ENCODE results near the gene RHOJ. TPM values are rescaled to one million over a fixed set of nuclear protein-coding genes. Genes with fewer than 3 reads are reported as not detected.
A peak's percentile ranks its signal among the peaks of the same experiment; 100 is the strongest.

Gene RHOJ
- total and polyA plus RNA-seq, 2 of the 4 experiments (the other 2 are of a cell fraction): 9.5 to 33.9 TPM

DNA sequence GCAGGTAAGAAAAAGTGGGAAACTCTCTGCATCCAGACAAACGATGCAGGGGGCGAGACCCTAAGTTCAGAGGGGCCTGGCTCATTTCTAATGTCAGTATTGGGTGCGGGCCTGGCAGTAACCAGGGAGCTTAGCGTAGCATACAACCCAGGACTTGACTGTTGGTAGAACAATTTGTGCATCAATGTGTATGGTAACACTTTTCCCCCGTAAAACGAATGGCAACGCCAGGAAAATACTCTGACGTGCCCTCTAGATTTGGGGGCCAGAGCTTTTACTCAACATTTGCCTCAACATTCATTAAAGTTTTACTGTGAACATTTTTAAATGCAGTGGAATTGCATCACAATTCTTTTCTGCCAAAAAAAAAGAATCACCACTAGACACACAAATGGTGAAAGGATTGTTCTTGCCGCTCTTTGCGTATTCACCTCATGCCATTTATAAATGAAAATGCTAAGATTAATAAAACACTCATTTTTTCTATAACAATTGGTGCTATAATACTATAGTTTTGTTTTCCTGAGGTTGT, 867 bp downstream of the RHOJ start:
- Histone ChIP-seq H3K27ac (ENCODE audit: insufficient read depth, low read length) (peak overlapping the region; percentile 90), H4K91ac (ENCODE audit: insufficient read depth, low read depth, low read length) (peak overlapping the region; percentile 38; the same call in 1 of the 2 replicates), H4K20me1 (ENCODE audit: insufficient read depth, low read length) (no peaks in the 10 kb centered on the region), H3K14ac (replicated peaks; ENCODE audit: low read depth, low read length) (peak overlapping the region; percentile 95), H3K9me1 (ENCODE audit: insufficient read depth, low read length) (no peaks in the 10 kb centered on the region), H2BK15ac (ENCODE audit: low read depth, low read length) (peak overlapping the region; percentile 75; the same call in 1 of the 3 replicates), H4K5ac (ENCODE audit: low read depth, low read length) (peak overlapping the region; percentile 66), H3K4me3 (ENCODE audit: insufficient read depth, low read depth, low read length) (peak overlapping the region; percentile 52), H2AK9ac (replicated peaks; ENCODE audit: low read depth, low read length, poor library complexity) (peak overlapping the region; percentile 76), H3K18ac (ENCODE audit: low read depth, low read length) (peak overlapping the region; percentile 90), H3K4ac (ENCODE audit: low read depth, low read length) (peak overlapping the region; percentile 92), H2BK20ac (ENCODE audit: low read depth, low read length) (peak overlapping the region; percentile 70; the same call in 1 of the 2 replicates), H3K9ac (ENCODE audit: low read depth, low read length) (peak overlapping the region; percentile 84), H3K4me1 (ENCODE audit: control insufficient read depth, insufficient read depth, low read length) (peaks cover 2% of the 10 kb centered on the region), H3K23ac (ENCODE audit: low read depth, low read length) (peak overlapping the region; percentile 96), H4K8ac (ENCODE audit: low read depth in 2 of 2, low read length in 2 of 2) (peak overlapping the region; percentile 48 to 93; a peak in 3 of 4 replicates), H2AK5ac (ENCODE audit: low read depth, low read length) (0 out of 2 replicates have a peak overlapping the region, but pooled peaks have one; percentile 7), H3K79me1 (ENCODE audit: low read depth in 1 of 2, low read length in 2 of 2) (no peaks in the 10 kb centered on the region), H2BK120ac (ENCODE audit: low read depth, low read length) (peak overlapping the region; percentile 93), H2AFZ (replicated peaks; ENCODE audit: low read length, poor library complexity) (peak overlapping the region; percentile 90), H2BK5ac (ENCODE audit: low read depth, low read length, poor library complexity, severe bottlenecking) (peak overlapping the region; percentile 76), H3K36me3 (ENCODE audit: control insufficient read depth, insufficient read depth, low read length) (no peaks in the 10 kb centered on the region), H3K56ac (ENCODE audit: extremely low read depth, insufficient read depth, low read length) (peak overlapping the region; percentile 94), H3K27me3 (ENCODE audit: control insufficient read depth, insufficient read depth, low read length) (no peaks in the 10 kb centered on the region), H3K4me2 (ENCODE audit: low read depth, low read length) (peak overlapping the region; percentile 85), H3K9me3 (ENCODE audit: control insufficient read depth, insufficient read depth, low read length) (no peaks in the 10 kb centered on the region)
- DNase-seq (peak; percentile 10), ATAC-seq (ENCODE audit: low read depth) (no peak)
- TF ChIP-seq CEBPB (IDR thresholded peaks at IDR 0.05; ENCODE audit: low read depth, low read length) (peak; percentile 65), RCOR1 (IDR thresholded peaks at IDR 0.05; ENCODE audit: insufficient replicate concordance, low read length) (no peak)
- no CpG with 5 or more reads among the region's 10 CpGs for WGBS, 2 experiments (ENCODE audit: extremely low coverage in 2 of 2, insufficient read length in 1 of 2)
- POLR2A ChIA-PET (ENCODE audit: unreplicated experiment): interaction anchor here (0.6 kb wide), 1 partner anchor 30 kb away, joined by 4 read pairs; no protein-coding TSS in a partner anchor
- CTCF ChIA-PET: no interaction called here
- dilution Hi-C loops (cut with HindIII; ENCODE audit: low sequenced_read_pairs, unreplicated experiment) (no loop called here), in situ Hi-C loops (cut with MboI; ENCODE audit: low sequenced_read_pairs) (no loop called here), intact Hi-C loops (cut with micrococcal nuclease) (no loop called here)
- BruUV-seq (replicated peaks): no TSS peak

All from IMR-90 (cell line).